Fibroblast of lung (primary cell): ENCODE results near the gene TACC2. TPM values are rescaled to one million over a fixed set of nuclear protein-coding genes. Genes with fewer than 3 reads are reported as not detected.

ENCODE experiments used
- DNase-seq, 2 donors: peaks; one replicate each; pipeline versions ENCODE4 v3.0.0 to v3.0.0-alpha.2; 2010; ENCODE audit warnings: low read depth in 2 of 2
- H2AFZ ChIP-seq: 2 replicates; pipeline ENCODE4 v1.5.1; 2012; ENCODE audit warnings: low read length, control low read depth, inconsistent platforms
- H3K27ac ChIP-seq: 2 replicates; pipeline ENCODE4 v1.5.1; 2011; ENCODE audit warnings: low read length, control low read depth; ENCODE audit not compliant: insufficient read depth
- H3K27me3 ChIP-seq: 2 replicates; pipeline ENCODE4 v1.5.1; 2011; ENCODE audit warnings: mild to moderate bottlenecking, low read length; ENCODE audit not compliant: control insufficient read depth, insufficient read depth
- H3K36me3 ChIP-seq: 2 replicates; pipeline ENCODE4 v1.5.1; 2011; ENCODE audit warnings: low read length; ENCODE audit not compliant: control insufficient read depth, insufficient read depth
- H3K4me1 ChIP-seq: 2 replicates; pipeline ENCODE4 v1.5.1; 2011; ENCODE audit warnings: low read length; ENCODE audit not compliant: control insufficient read depth, insufficient read depth; ENCODE audit errors: extremely low read depth
- H3K4me2 ChIP-seq: 2 replicates; pipeline ENCODE4 v1.5.1; 2011; ENCODE audit warnings: low read length, control low read depth; ENCODE audit not compliant: insufficient read depth; ENCODE audit errors: extremely low read depth
- H3K4me3 ChIP-seq, 4 experiments: fragments of 200-600 bp in 1 of 4; sonication (generic) in 1 of 4; replicated peaks in 1 of 4; 2 replicates each; pipeline ENCODE4 v1.5.1; 2011 to 2016; ENCODE audit warnings: low read length in 4 of 4, low read depth in 3 of 4, mild to moderate bottlenecking in 3 of 4, control low read depth in 2 of 4, inconsistent platforms in 1 of 4, mixed read lengths in 1 of 4; ENCODE audit not compliant: insufficient read depth in 1 of 4; ENCODE audit errors: control extremely low read depth in 1 of 4
- H3K79me2 ChIP-seq: 2 replicates; pipeline ENCODE4 v1.5.1; 2012; ENCODE audit warnings: mild to moderate bottlenecking, low read length, inconsistent platforms; ENCODE audit not compliant: control insufficient read depth, insufficient read depth
- H3K9ac ChIP-seq: 2 replicates; pipeline ENCODE4 v1.5.1; 2011; ENCODE audit warnings: mild to moderate bottlenecking, low read length, control low read depth; ENCODE audit not compliant: insufficient read depth
- H3K9me3 ChIP-seq: 2 replicates; pipeline ENCODE4 v1.5.1; 2012; ENCODE audit warnings: low read depth, low read length; ENCODE audit not compliant: control insufficient read depth, insufficient read depth
- H4K20me1 ChIP-seq: 2 replicates; pipeline ENCODE4 v1.5.1; 2011; ENCODE audit warnings: low read length; ENCODE audit not compliant: control insufficient read depth, insufficient read depth; ENCODE audit errors: extremely low read depth
- CTCF ChIP-seq, 2 donors: IDR thresholded peaks in 1 of 2; conservative IDR thresholded peaks in 1 of 2; 1 replicate in 1 of 2; 2 replicates in 1 of 2; pipeline ENCODE4 v1.5.1; 2011 to 2012; ENCODE audit warnings: low read length in 2 of 2, control low read depth in 1 of 2, inconsistent platforms in 1 of 2, low read depth in 1 of 2, mild to moderate bottlenecking in 1 of 2
- EZH2 ChIP-seq: IDR thresholded peaks from 2 replicates; pipeline ENCODE4 v1.5.1; 2012; ENCODE audit warnings: low read length, control low read depth, mild to moderate bottlenecking; ENCODE audit errors: missing control alignments
- polyA plus RNA-seq, 2 donors: library from polyadenylated mRNA; depleted of rRNA in 1 of 2; stranded (reverse) in 1 of 2; unstranded in 1 of 2; fragments of >200 nt; gene quantifications; 2 replicates each; pipeline ENCODE4 v1.2.1, GENCODE V29; 2011 to 2012; ENCODE audit warnings: missing spikeins in 1 of 2
- total RNA-seq: library from RNA; depleted of rRNA; stranded (reverse); fragments of >200 nt; gene quantifications from 2 replicates; pipeline ENCODE4 v1.2.1, GENCODE V29; 2014

Gene TACC2
- total and polyA plus RNA-seq, 2 donors (not counting 1 experiment from before 2014, with no cell fraction given), result 7.6 to 13.0 TPM

- Histone ChIP-seq H4K20me1 (no peaks in the 10 kb centered on the region), H3K36me3 (no peaks in the 10 kb centered on the region), H2AFZ (no peak overlapping the region), H3K27me3 (no peaks in the 10 kb centered on the region), H3K9me3 (no peaks in the 10 kb centered on the region), H3K4me1 (peaks cover 33% of the 10 kb centered on the region), H3K27ac (peak overlapping the region; percentile 84), H3K4me2 (peak overlapping the region; percentile 89), H3K9ac (peak overlapping the region; percentile 0), H3K4me3 (no peak overlapping the region), H3K79me2 (no peaks in the 10 kb centered on the region)
- no peak for TF ChIP-seq EZH2
- no peak for TF ChIP-seq CTCF (conservative IDR thresholded peaks at IDR 0.05 in 1 of 2, IDR thresholded peaks at IDR 0.05 in 1 of 2; ENCODE audit: low read depth in 1 of 2, low read length in 2 of 2)
- DNase-seq, result peak; percentile 58 to 59
Measured at GRCh38 chr10:122140461-122140902, 151.5 kb downstream of the TACC2 start.

- Histone ChIP-seq H3K9ac (peak overlapping the region; percentile 0), H4K20me1 (no peaks in the 10 kb centered on the region), H3K4me1 (peaks cover 33% of the 10 kb centered on the region), H3K27me3 (no peaks in the 10 kb centered on the region), H3K9me3 (no peaks in the 10 kb centered on the region), H3K36me3 (no peaks in the 10 kb centered on the region), H3K4me2 (peak overlapping the region; percentile 89), H3K27ac (peak overlapping the region; percentile 84), H3K4me3 (no peak overlapping the region), H3K79me2 (no peaks in the 10 kb centered on the region), H2AFZ (no peak overlapping the region)
- peak in 1 of 2 donors; percentile 0 for TF ChIP-seq CTCF (conservative IDR thresholded peaks at IDR 0.05 in 1 of 2, IDR thresholded peaks at IDR 0.05 in 1 of 2; ENCODE audit: low read depth in 1 of 2, low read length in 2 of 2)
- no peak for TF ChIP-seq EZH2
- peak; percentile 92 to 95 for DNase-seq
Measured at GRCh38 chr10:122140941-122141623, 152.1 kb downstream of the TACC2 start.

GRCh38 chr10:122141821-122142640 is 153.1 kb downstream of the TACC2 start:
- H3K9ac ChIP-seq, result peak overlapping the region; percentile 18
- H3K4me2 ChIP-seq, result peak overlapping the region; percentile 89
- no peaks in the 10 kb centered on the region for H3K36me3 ChIP-seq
- no peaks in the 10 kb centered on the region for H3K9me3 ChIP-seq
- H3K4me3 ChIP-seq, result no peak overlapping the region
- no peaks in the 10 kb centered on the region for H3K27me3 ChIP-seq
- H3K79me2 ChIP-seq, result no peaks in the 10 kb centered on the region
- DNase-seq, result peak; percentile 54 to 76
- H3K27ac ChIP-seq, result peak overlapping the region; percentile 84
- H4K20me1 ChIP-seq, result no peaks in the 10 kb centered on the region
- peaks cover 33% of the 10 kb centered on the region for H3K4me1 ChIP-seq
- no peak overlapping the region for H2AFZ ChIP-seq
- TF ChIP-seq CTCF (conservative IDR thresholded peaks at IDR 0.05 in 1 of 2, IDR thresholded peaks at IDR 0.05 in 1 of 2; ENCODE audit: low read depth in 1 of 2, low read length in 2 of 2) (no peak), EZH2 (no peak)
